ENCODE results near the gene GOLGA8M. TPM values are rescaled to one million over a fixed set of nuclear protein-coding genes. Genes with fewer than 3 reads are reported as not detected.
"Not testable (repeated sequence)": the region's sequence is repeated elsewhere in the genome, so short reads cannot be mapped to it uniquely, and the experiment has no call there.

GOLGA8M gene
- total and polyA plus RNA-seq, 2 of the 13 experiments (the other 11 are each of a cell fraction or from before 2014, with no cell fraction given): 0.66 TPM; not detected in 1

DNA sequence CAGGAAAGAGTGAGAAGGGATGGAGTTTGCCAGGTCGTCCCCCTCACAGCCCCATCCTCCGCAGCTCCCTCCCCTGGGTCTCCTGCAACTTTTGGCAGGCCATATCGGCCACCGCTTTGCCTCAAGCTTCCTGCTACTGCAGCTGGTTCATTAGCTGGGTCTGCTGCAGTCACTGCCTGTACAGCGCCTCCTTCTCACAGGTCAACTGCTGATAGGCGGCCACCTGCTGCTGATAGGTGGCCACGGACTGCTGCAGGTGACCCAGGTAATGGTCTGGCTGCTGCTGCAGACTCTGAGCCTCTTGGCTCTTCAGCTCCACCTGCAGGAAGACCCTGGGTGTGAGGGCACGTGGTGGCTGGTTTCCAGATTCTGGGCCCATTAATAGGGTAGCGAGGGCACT is 8.3 kb downstream of the GOLGA8M start:
- no CpG with 5 or more reads among the region's 9 CpGs for WGBS (ENCODE audit: low lambda C conversion rate)

DNA sequence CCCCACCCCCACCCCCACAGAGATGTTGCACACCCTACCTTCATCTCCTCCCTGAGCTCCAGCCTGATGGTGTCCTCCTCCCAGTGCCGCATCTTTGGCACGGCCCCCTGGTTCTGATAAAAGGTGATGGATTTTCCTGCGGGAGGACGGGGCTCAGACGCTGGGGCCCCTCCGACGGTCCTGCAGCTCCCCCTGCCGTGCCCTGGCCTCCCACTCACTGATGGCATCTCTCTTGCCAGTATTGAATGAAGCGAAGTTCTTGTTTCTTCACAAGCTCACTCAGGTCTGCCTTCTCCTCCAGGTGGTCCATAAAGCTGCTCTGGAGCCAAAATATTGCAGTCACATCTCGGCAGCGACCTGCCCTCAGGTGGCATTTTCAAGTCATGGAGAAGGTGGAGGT is 9.8 kb downstream of the GOLGA8M start:
- H4K20me1 ChIP-seq (ENCODE audit: insufficient read depth, low read length); H3K36me3 ChIP-seq (replicated peaks in 1 of 2; ENCODE audit: control insufficient read depth in 1 of 2, insufficient read depth in 2 of 2, low read length in 2 of 2); BruUV-seq (replicated peaks); H3K9ac ChIP-seq (ENCODE audit: insufficient read depth, low read depth, low read length); H3K79me2 ChIP-seq (ENCODE audit: insufficient read depth, low read length); H3K4me1 ChIP-seq (ENCODE audit: insufficient read depth, low read length); FAIRE-seq; DNase-seq (ENCODE audit: low spot score); ATAC-seq; H3K27me3 ChIP-seq (ENCODE audit: control insufficient read depth in 1 of 2, insufficient read depth in 2 of 2, low read length in 2 of 2); H3K4me2 ChIP-seq (ENCODE audit: low read depth, low read length); intact Hi-C loops (cut with micrococcal nuclease; ENCODE audit: unreplicated experiment); in situ Hi-C loops (cut with HindIII; ENCODE audit: extremely low pct_ligation_motif_present, low pct_unique_long_range_greater_than_20kb); H3K4me3 ChIP-seq (replicated peaks in 1 of 3; ENCODE audit: insufficient read depth in 1 of 3, low read depth in 2 of 3, low read length in 3 of 3); POLR2A ChIA-PET; H3K9me3 ChIP-seq (ENCODE audit: low read length); H2AFZ ChIP-seq (ENCODE audit: low read length); H3K27ac ChIP-seq (ENCODE audit: extremely low read length, insufficient read depth, low read length); CTCF ChIA-PET (ENCODE audit: low intra/inter-chr PET ratio, low total read pairs): not testable (repeated sequence)
- TF ChIP-seq ZNF263 (CRISPR knock-in tag; IDR thresholded peaks at IDR 0.05) (peak; percentile 85), STAG1 (CRISPR knock-in tag; IDR thresholded peaks at IDR 0.05) (peak; percentile 61)
- TF ChIP-seq, protein P1, sequence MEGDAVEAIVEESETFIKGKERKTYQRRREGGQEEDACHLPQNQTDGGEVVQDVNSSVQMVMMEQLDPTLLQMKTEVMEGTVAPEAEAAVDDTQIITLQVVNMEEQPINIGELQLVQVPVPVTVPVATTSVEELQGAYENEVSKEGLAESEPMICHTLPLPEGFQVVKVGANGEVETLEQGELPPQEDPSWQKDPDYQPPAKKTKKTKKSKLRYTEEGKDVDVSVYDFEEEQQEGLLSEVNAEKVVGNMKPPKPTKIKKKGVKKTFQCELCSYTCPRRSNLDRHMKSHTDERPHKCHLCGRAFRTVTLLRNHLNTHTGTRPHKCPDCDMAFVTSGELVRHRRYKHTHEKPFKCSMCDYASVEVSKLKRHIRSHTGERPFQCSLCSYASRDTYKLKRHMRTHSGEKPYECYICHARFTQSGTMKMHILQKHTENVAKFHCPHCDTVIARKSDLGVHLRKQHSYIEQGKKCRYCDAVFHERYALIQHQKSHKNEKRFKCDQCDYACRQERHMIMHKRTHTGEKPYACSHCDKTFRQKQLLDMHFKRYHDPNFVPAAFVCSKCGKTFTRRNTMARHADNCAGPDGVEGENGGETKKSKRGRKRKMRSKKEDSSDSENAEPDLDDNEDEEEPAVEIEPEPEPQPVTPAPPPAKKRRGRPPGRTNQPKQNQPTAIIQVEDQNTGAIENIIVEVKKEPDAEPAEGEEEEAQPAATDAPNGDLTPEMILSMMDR (CRISPR knock-in tag; IDR thresholded peaks at IDR 0.05): peak; percentile 52
- WGBS (ENCODE audit: low lambda C conversion rate): no CpG with 5 or more reads among the region's 11 CpGs

More for the DNA sequence above, 8.3 kb downstream of the GOLGA8M start:
- H3K4me3 ChIP-seq (replicated peaks in 1 of 3; ENCODE audit: insufficient read depth in 1 of 3, low read depth in 2 of 3, low read length in 3 of 3); FAIRE-seq; ATAC-seq; H3K9me3 ChIP-seq (ENCODE audit: low read length); H3K27me3 ChIP-seq (ENCODE audit: control insufficient read depth in 1 of 2, insufficient read depth in 2 of 2, low read length in 2 of 2); BruUV-seq (replicated peaks); H4K20me1 ChIP-seq (ENCODE audit: insufficient read depth, low read length); H3K36me3 ChIP-seq (replicated peaks in 1 of 2; ENCODE audit: control insufficient read depth in 1 of 2, insufficient read depth in 2 of 2, low read length in 2 of 2); DNase-seq (ENCODE audit: low spot score); H3K79me2 ChIP-seq (ENCODE audit: insufficient read depth, low read length); H3K9ac ChIP-seq (ENCODE audit: insufficient read depth, low read depth, low read length); H3K4me2 ChIP-seq (ENCODE audit: low read depth, low read length); POLR2A ChIA-PET; intact Hi-C loops (cut with micrococcal nuclease; ENCODE audit: unreplicated experiment); in situ Hi-C loops (cut with HindIII; ENCODE audit: extremely low pct_ligation_motif_present, low pct_unique_long_range_greater_than_20kb); H3K4me1 ChIP-seq (ENCODE audit: insufficient read depth, low read length); H2AFZ ChIP-seq (ENCODE audit: low read length); H3K27ac ChIP-seq (ENCODE audit: extremely low read length, insufficient read depth, low read length); CTCF ChIA-PET (ENCODE audit: low intra/inter-chr PET ratio, low total read pairs): not testable (repeated sequence)
- TF ChIP-seq, protein P1 (CRISPR knock-in tag; IDR thresholded peaks at IDR 0.05): 0 out of 2 replicates have a peak, but pooled peaks have one; percentile 12
- TF ChIP-seq STAG1 (CRISPR knock-in tag; IDR thresholded peaks at IDR 0.05): peak; percentile 8; the same call in 1 of the 2 replicates
